Measurements from ENCODE around the gene TEPSIN. TPM values are rescaled to one million over a fixed set of nuclear protein-coding genes. Genes with fewer than 3 reads are reported as not detected.
A peak's percentile ranks its signal among the peaks of the same experiment; 100 is the strongest.

The TEPSIN gene
- total RNA-seq, 2 donors from 2014 or later = 30.0 to 45.0 TPM

DNA sequence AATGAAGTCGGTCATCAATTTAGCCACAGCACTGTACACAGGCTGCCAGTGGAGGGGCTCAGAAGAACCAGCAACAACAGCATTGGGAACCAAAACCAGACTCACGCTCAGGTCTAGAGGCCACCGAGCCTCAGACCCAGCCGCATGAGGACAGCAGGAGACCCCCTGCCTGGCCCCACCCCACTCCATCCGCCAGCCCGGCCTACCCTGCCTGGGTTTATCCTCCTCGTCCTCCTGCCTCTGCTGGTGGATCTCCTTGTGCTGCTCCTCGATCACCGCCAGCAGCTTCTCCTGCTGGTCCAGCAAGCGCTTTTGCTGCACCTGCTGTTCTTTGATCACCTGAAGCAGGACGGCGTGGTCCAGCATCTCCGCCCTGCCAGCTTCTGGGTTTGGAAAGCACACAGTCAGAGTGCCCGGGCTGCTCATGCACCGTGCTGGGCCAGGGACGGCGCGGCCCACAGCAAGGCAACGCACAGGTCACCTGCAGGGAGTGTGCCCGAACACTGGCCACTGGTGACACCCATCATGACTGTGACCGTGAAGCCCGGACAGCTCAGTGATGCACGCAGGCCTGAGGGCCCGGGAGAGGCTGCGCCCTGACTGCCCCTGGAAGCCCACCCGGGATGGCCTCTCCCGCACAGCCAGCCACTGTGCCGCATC is 8.0 kb upstream of the TEPSIN start:
- WGBS, 2 experiments (ENCODE audit: insufficient coverage in 1 of 2, insufficient read length in 1 of 2) = 89 to 94% methylated on average over 7 to 28 of the region's 28 CpGs
- no peaks in the 10 kb centered on the region for H3K27me3 Mint-ChIP-seq (ENCODE audit: insufficient read depth)
- H3K9me3 ChIP-seq (ENCODE audit: control insufficient read depth, low read length) = no peaks in the 10 kb centered on the region

GRCh38 chr17:81246343-81246670 is 7.5 kb upstream of the TEPSIN start:
- Histone ChIP-seq H3K27me3 (ENCODE audit: control insufficient read depth, insufficient read depth, low read length, poor library complexity, severe bottlenecking) (no peaks in the 10 kb centered on the region), H3K4me3 (ENCODE audit: low read length) (no peak overlapping the region), H3K4me1 (ENCODE audit: control insufficient read depth, insufficient read depth, low read length) (no peaks in the 10 kb centered on the region), H3K9me3 (ENCODE audit: control insufficient read depth, low read length) (no peaks in the 10 kb centered on the region), H3K36me3 (ENCODE audit: control insufficient read depth, insufficient read depth, low read length) (peaks cover 4% of the 10 kb centered on the region), H3K9ac (ENCODE audit: extremely low read depth, low read length, poor library complexity, severe bottlenecking) (no peak overlapping the region), H3K27ac (ENCODE audit: low read depth, low read length) (no peak overlapping the region)
- WGBS, 2 experiments (ENCODE audit: insufficient coverage in 1 of 2, insufficient read length in 1 of 2) = 97 to 99% methylated on average over 10 of the region's 10 CpGs
- TF ChIP-seq, protein P1, sequence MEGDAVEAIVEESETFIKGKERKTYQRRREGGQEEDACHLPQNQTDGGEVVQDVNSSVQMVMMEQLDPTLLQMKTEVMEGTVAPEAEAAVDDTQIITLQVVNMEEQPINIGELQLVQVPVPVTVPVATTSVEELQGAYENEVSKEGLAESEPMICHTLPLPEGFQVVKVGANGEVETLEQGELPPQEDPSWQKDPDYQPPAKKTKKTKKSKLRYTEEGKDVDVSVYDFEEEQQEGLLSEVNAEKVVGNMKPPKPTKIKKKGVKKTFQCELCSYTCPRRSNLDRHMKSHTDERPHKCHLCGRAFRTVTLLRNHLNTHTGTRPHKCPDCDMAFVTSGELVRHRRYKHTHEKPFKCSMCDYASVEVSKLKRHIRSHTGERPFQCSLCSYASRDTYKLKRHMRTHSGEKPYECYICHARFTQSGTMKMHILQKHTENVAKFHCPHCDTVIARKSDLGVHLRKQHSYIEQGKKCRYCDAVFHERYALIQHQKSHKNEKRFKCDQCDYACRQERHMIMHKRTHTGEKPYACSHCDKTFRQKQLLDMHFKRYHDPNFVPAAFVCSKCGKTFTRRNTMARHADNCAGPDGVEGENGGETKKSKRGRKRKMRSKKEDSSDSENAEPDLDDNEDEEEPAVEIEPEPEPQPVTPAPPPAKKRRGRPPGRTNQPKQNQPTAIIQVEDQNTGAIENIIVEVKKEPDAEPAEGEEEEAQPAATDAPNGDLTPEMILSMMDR (conservative IDR thresholded peaks at IDR 0.05) = no peak
- no peaks in the 10 kb centered on the region for H3K4me1 Mint-ChIP-seq
- no peak for DNase-seq
- H3K36me3 Mint-ChIP-seq (ENCODE audit: low read depth) = peaks cover 12% of the 10 kb centered on the region
- H3K4me3 Mint-ChIP-seq = no peak overlapping the region
- H3K27ac Mint-ChIP-seq = no peak overlapping the region
- H3K9me3 Mint-ChIP-seq = no peaks in the 10 kb centered on the region
- H3K27me3 Mint-ChIP-seq (ENCODE audit: insufficient read depth) = no peaks in the 10 kb centered on the region

More for the DNA sequence above, 8.0 kb upstream of the TEPSIN start:
- Mint-ChIP-seq H3K4me3 (no peak overlapping the region), H3K9me3 (no peaks in the 10 kb centered on the region), H3K27ac (peak overlapping the region; percentile 64), H3K36me3 (ENCODE audit: low read depth) (peaks cover 12% of the 10 kb centered on the region), H3K4me1 (no peaks in the 10 kb centered on the region)
- no peak overlapping the region for H3K4me3 ChIP-seq (ENCODE audit: low read length)
- DNase-seq = no peak
- no peaks in the 10 kb centered on the region for H3K27me3 ChIP-seq (ENCODE audit: control insufficient read depth, insufficient read depth, low read length, poor library complexity, severe bottlenecking)
- TF ChIP-seq, protein P1 (conservative IDR thresholded peaks at IDR 0.05) = no peak
- peaks cover 2% of the 10 kb centered on the region for H3K36me3 ChIP-seq (ENCODE audit: control insufficient read depth, insufficient read depth, low read length)
- H3K4me1 ChIP-seq (ENCODE audit: control insufficient read depth, insufficient read depth, low read length) = no peaks in the 10 kb centered on the region
- no peak overlapping the region for H3K9ac ChIP-seq (ENCODE audit: extremely low read depth, low read length, poor library complexity, severe bottlenecking)
- no peak overlapping the region for H3K27ac ChIP-seq (ENCODE audit: low read depth, low read length)

GRCh38 chr17:81245665-81246342 is 6.9 kb upstream of the TEPSIN start:
- no peak for DNase-seq
- Mint-ChIP-seq H3K4me1 (no peaks in the 10 kb centered on the region), H3K4me3 (no peak overlapping the region), H3K36me3 (ENCODE audit: low read depth) (peaks cover 15% of the 10 kb centered on the region), H3K9me3 (no peaks in the 10 kb centered on the region), H3K27ac (no peak overlapping the region), H3K27me3 (ENCODE audit: insufficient read depth) (no peaks in the 10 kb centered on the region)
- 92 to 94% methylated on average over 29 to 37 of the region's 37 CpGs for WGBS, 2 experiments (ENCODE audit: insufficient coverage in 1 of 2, insufficient read length in 1 of 2)
- Histone ChIP-seq H3K9me3 (ENCODE audit: control insufficient read depth, low read length) (no peaks in the 10 kb centered on the region), H3K9ac (ENCODE audit: extremely low read depth, low read length, poor library complexity, severe bottlenecking) (no peak overlapping the region), H3K4me1 (ENCODE audit: control insufficient read depth, insufficient read depth, low read length) (no peaks in the 10 kb centered on the region), H3K4me3 (ENCODE audit: low read length) (no peak overlapping the region), H3K36me3 (ENCODE audit: control insufficient read depth, insufficient read depth, low read length) (peaks cover 9% of the 10 kb centered on the region), H3K27me3 (ENCODE audit: control insufficient read depth, insufficient read depth, low read length, poor library complexity, severe bottlenecking) (no peaks in the 10 kb centered on the region), H3K27ac (ENCODE audit: low read depth, low read length) (peak overlapping the region; percentile 24)
- TF ChIP-seq, protein P1 (conservative IDR thresholded peaks at IDR 0.05) = no peak

All from endodermal cell (in vitro differentiated cells).